Measurements from ENCODE around the gene PDS5A.
"Not testable (repeated sequence)": the region's sequence is repeated elsewhere in the genome, so short reads cannot be mapped to it uniquely, and the experiment has no call there.

DNA sequence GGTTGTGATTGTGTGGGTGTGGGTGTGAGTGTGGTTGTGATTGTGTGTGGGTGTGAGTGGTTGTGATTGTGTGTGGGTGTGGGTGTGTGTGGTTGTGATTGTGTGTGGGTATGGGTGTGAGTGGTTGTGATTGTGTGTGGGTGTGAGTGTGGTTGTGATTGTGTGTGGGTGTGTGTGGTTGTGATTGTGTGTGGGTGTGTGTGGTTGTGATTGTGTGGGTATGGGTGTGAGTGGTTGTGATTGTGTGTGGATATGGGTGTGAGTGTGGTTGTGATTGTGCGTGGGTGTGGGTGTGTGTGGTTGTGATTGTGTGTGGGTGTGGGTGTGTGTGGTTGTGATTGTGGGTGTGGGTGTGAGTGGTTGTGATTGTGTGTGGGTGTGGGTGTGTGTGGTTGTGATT is 164.7 kb downstream of the PDS5A start:
- TF ChIP-seq, protein P1, sequence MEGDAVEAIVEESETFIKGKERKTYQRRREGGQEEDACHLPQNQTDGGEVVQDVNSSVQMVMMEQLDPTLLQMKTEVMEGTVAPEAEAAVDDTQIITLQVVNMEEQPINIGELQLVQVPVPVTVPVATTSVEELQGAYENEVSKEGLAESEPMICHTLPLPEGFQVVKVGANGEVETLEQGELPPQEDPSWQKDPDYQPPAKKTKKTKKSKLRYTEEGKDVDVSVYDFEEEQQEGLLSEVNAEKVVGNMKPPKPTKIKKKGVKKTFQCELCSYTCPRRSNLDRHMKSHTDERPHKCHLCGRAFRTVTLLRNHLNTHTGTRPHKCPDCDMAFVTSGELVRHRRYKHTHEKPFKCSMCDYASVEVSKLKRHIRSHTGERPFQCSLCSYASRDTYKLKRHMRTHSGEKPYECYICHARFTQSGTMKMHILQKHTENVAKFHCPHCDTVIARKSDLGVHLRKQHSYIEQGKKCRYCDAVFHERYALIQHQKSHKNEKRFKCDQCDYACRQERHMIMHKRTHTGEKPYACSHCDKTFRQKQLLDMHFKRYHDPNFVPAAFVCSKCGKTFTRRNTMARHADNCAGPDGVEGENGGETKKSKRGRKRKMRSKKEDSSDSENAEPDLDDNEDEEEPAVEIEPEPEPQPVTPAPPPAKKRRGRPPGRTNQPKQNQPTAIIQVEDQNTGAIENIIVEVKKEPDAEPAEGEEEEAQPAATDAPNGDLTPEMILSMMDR (IDR thresholded peaks at IDR 0.05), result not testable (repeated sequence)
- not testable (repeated sequence) for TF ChIP-seq EP300 (IDR thresholded peaks at IDR 0.05)

Data from tibial nerve (tissue), 4 donors.